SK-N-SH treated with all-trans-retinoic acid at 6 μM for 48 hours (cell line): ENCODE measurements around the gene ACYP1.
A peak's percentile ranks its signal among the peaks of the same experiment; 100 is the strongest.

Experiments
- ATAC-seq: fragments of 200-7000 bp; cut with Tn5 transposase; 3 replicates; pipeline ENCODE4 v1.9.1; 2020; ENCODE audit warnings: mild to moderate bottlenecking, moderate library complexity
- BACH2 ChIP-seq: fragments of 250-450 bp; sonication (Bioruptor Pico); IDR thresholded peaks from 2 replicates; pipeline ENCODE4 v1.9.0; 2021; ENCODE audit warnings: mild to moderate bottlenecking, borderline replicate concordance
- CSDC2 ChIP-seq: fragments of 250-450 bp; sonication (Bioruptor Pico); IDR thresholded peaks from 2 replicates; pipeline ENCODE4 v1.5.0; 2020; ENCODE audit warnings: mild to moderate bottlenecking, moderate library complexity
- ESRRG ChIP-seq: fragments of 250-450 bp; sonication (Bioruptor Pico); IDR thresholded peaks from 2 replicates; pipeline ENCODE4 v1.6.1; 2021; ENCODE audit warnings: mild to moderate bottlenecking
- GLIS3 ChIP-seq: fragments of 250-450 bp; sonication (Bioruptor Pico); IDR thresholded peaks from 2 replicates; pipeline ENCODE4 v1.5.0; 2020; ENCODE audit warnings: mild to moderate bottlenecking, moderate library complexity
- ISL1 ChIP-seq: fragments of 250-450 bp; sonication (Bioruptor Pico); IDR thresholded peaks from 2 replicates; pipeline ENCODE4 v2.1.2; 2022; ENCODE audit warnings: mild to moderate bottlenecking, moderate library complexity
- PPARA ChIP-seq: fragments of 250-450 bp; sonication (Bioruptor Pico); IDR thresholded peaks from 2 replicates; pipeline ENCODE4 v1.5.0; 2020; ENCODE audit warnings: mild to moderate bottlenecking, borderline replicate concordance
- RARB ChIP-seq: fragments of 250-450 bp; sonication (Bioruptor Pico); IDR thresholded peaks from 2 replicates; pipeline ENCODE4 v1.8.0; 2021; ENCODE audit warnings: mild to moderate bottlenecking, moderate library complexity
- SNAI2 ChIP-seq: fragments of 250-450 bp; sonication (Bioruptor Pico); IDR thresholded peaks from 2 replicates; pipeline ENCODE4 v1.5.0; 2020; ENCODE audit warnings: mild to moderate bottlenecking, moderate library complexity
- TCF4 ChIP-seq: fragments of 250-450 bp; sonication (Bioruptor Pico); IDR thresholded peaks from 2 replicates; pipeline ENCODE4 v1.8.0; 2021; ENCODE audit warnings: mild to moderate bottlenecking, moderate library complexity, borderline replicate concordance
- TOX ChIP-seq: fragments of 250-450 bp; sonication (Bioruptor Pico); IDR thresholded peaks from 2 replicates; pipeline ENCODE4 v1.8.0; 2021; ENCODE audit warnings: mild to moderate bottlenecking, moderate library complexity, borderline replicate concordance
- ZC3H10 ChIP-seq: fragments of 250-450 bp; sonication (Bioruptor Pico); IDR thresholded peaks from 2 replicates; pipeline ENCODE4 v1.5.1; 2021; ENCODE audit warnings: mild to moderate bottlenecking, moderate library complexity
- ZFP3 ChIP-seq: fragments of 250-450 bp; sonication (Bioruptor Pico); IDR thresholded peaks from 2 replicates; pipeline ENCODE4 v1.5.0; 2020; ENCODE audit warnings: mild to moderate bottlenecking, moderate library complexity
- ZNF70 ChIP-seq: fragments of 450-650 bp; formaldehyde crosslinking; IDR thresholded peaks from 2 replicates; pipeline ENCODE4 v1.5.0; 2020; ENCODE audit warnings: mild to moderate bottlenecking, moderate library complexity
- ZNF8 ChIP-seq: fragments of 450-650 bp; formaldehyde crosslinking; IDR thresholded peaks from 2 replicates; pipeline ENCODE4 v1.5.0; 2020; ENCODE audit warnings: mild to moderate bottlenecking, moderate library complexity
- TF ChIP-seq, protein P1 (sequence below): fragments of 250-450 bp; sonication (Bioruptor Pico); IDR thresholded peaks from 2 replicates; pipeline ENCODE4 v1.5.1; 2021; ENCODE audit warnings: mild to moderate bottlenecking, moderate library complexity
- TF ChIP-seq, protein P2 (sequence below): fragments of 250-450 bp; sonication (Bioruptor Pico); IDR thresholded peaks from 2 replicates; pipeline ENCODE4 v1.5.1; 2020; ENCODE audit warnings: low read depth, mild to moderate bottlenecking, moderate library complexity
- TF ChIP-seq, protein P3 (sequence below): fragments of 250-450 bp; sonication (Bioruptor Pico); IDR thresholded peaks from 2 replicates; pipeline ENCODE4 v1.8.0; 2021; ENCODE audit warnings: low read depth, mild to moderate bottlenecking, moderate library complexity, borderline replicate concordance
- TF ChIP-seq, protein P4 (sequence below): fragments of 250-450 bp; sonication (Bioruptor Pico); IDR thresholded peaks from 2 replicates; pipeline ENCODE4 v1.5.0; 2020; ENCODE audit warnings: mild to moderate bottlenecking, moderate library complexity
- TF ChIP-seq, protein P5 (sequence below): fragments of 250-450 bp; sonication (Bioruptor Pico); IDR thresholded peaks from 2 replicates; pipeline ENCODE4 v1.8.0; 2020; ENCODE audit warnings: mild to moderate bottlenecking, moderate library complexity, borderline replicate concordance

Gene ACYP1

DNA sequence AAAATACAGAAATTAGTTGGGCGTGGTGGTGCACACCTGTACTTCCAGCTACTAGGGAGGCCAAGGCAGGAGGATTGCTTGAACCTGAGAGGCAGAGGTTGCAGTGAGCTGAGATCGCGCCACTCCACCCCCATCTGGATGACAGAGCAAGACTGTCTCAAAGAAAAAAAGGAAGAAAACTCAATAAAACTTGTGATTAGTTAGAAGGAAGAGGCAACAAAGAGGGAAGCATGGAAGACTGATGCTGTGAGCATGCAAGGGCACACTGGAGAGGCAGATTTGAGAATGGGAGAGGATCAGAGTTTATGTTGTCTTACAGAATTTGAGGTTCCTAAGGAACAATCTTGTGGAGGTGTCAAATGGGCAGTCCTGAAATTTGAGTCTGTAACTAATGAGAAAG lies 2.9 kb upstream of the ACYP1 start:
- no peak for TF ChIP-seq ZNF8 (CRISPR knock-in tag)
- TF ChIP-seq, protein P1, sequence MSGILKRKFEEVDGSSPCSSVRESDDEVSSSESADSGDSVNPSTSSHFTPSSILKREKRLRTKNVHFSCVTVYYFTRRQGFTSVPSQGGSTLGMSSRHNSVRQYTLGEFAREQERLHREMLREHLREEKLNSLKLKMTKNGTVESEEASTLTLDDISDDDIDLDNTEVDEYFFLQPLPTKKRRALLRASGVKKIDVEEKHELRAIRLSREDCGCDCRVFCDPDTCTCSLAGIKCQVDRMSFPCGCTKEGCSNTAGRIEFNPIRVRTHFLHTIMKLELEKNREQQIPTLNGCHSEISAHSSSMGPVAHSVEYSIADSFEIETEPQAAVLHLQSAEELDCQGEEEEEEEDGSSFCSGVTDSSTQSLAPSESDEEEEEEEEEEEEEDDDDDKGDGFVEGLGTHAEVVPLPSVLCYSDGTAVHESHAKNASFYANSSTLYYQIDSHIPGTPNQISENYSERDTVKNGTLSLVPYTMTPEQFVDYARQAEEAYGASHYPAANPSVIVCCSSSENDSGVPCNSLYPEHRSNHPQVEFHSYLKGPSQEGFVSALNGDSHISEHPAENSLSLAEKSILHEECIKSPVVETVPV (CRISPR knock-in tag) = no peak
- no peak for TF ChIP-seq CSDC2 (CRISPR knock-in tag)
- no peak for TF ChIP-seq RARB (CRISPR knock-in tag)
- TF ChIP-seq BACH2 (CRISPR knock-in tag) = no peak
- TF ChIP-seq PPARA = no peak
- ATAC-seq = no peak

DNA sequence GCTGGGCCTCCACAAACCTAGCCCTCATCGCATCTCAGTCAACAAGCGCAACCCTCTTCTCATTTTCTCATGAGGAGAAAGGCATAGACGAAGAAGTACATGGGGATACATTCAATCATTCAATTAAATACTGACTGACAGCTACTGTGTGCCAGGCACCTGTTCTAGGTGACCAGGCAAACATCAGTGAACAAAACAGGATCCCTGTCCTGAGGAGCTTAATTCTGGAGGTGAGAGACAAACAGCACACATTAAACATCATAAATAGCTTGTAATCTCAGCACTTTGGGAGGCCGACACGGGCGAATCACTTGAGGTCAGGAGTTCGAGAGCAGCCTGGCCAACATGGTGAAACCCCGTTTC lies 362 bp upstream of the ACYP1 start:
- TF ChIP-seq GLIS3 (no peak), ZFP3 (CRISPR knock-in tag) (no peak)
- TF ChIP-seq, protein P2, sequence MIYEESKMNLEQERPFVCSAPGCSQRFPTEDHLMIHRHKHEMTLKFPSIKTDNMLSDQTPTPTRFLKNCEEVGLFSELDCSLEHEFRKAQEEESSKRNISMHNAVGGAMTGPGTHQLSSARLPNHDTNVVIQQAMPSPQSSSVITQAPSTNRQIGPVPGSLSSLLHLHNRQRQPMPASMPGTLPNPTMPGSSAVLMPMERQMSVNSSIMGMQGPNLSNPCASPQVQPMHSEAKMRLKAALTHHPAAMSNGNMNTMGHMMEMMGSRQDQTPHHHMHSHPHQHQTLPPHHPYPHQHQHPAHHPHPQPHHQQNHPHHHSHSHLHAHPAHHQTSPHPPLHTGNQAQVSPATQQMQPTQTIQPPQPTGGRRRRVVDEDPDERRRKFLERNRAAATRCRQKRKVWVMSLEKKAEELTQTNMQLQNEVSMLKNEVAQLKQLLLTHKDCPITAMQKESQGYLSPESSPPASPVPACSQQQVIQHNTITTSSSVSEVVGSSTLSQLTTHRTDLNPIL (CRISPR knock-in tag) = no peak
- ATAC-seq = no peak

DNA sequence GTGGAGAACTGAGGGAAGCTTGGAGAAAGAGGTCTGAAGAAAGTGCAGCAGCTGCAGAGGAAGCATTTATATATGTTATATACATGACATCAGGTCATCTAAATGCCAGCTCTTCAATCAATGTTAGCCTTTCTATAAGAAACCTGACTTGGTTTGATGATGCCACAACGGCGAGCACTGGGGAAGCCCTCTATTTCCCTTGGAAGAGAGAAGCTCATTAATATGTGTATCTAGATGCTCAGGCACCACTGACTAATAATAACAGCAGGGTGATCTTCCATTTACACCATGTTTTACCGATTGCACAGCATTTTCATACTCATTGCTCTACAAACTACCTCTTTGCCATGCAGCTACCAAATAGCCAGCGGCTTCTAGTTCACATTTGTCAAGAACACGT lies 811 bp downstream of the ACYP1 start:
- peak; percentile 14 for ATAC-seq
- TF ChIP-seq TCF4 (CRISPR knock-in tag) = no peak
- no peak for TF ChIP-seq BACH2 (CRISPR knock-in tag)
- no peak for TF ChIP-seq ZNF70 (CRISPR knock-in tag)
- TF ChIP-seq PPARA = no peak

DNA sequence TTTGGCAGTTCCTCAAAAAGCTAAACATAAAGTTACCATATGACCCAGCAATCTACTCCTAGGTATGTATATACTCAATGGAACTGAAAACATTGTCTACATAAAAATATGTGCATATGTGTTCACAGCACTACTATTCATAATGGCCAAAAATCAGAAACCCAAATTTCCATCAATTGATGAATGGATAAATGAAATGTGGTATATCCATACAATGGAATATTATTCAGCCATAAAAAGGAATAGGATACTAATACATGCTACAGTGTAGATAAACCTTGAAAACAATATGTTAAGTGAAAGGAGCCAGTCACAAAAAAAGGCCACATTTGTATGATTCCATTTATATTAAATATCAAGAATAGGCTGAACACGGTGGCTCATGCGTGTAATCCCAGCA lies 3.4 kb downstream of the ACYP1 start:
- no peak for ATAC-seq
- TF ChIP-seq ZNF8 (CRISPR knock-in tag) (peak; percentile 100), SNAI2 (CRISPR knock-in tag) (no peak)

DNA sequence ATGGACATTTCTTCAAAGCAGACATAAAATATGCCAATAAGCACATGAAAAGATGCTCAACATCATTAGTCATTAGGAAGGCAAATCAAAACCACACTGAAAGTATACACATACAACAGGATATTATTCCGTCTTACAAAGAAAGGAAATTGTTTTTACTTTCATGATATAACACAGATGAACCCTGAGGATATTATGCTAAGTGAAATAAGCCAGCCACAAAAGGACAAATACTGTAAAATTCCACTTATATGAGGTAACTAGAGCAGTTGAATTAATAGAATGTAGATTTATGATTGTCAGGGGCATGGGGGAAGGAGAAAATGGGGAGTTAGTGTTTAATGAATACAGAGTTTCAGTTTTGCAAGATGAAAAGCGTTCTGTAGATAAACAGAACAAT lies 4.2 kb downstream of the ACYP1 start:
- TF ChIP-seq BACH2 (CRISPR knock-in tag) (no peak), ISL1 (CRISPR knock-in tag) (peak; percentile 96), TOX (CRISPR knock-in tag) (peak; percentile 85), CSDC2 (CRISPR knock-in tag) (peak; percentile 81; the same call in 1 of the 2 replicates), ESRRG (CRISPR knock-in tag) (no peak), ZFP3 (CRISPR knock-in tag) (no peak), ZNF8 (CRISPR knock-in tag) (0 out of 2 replicates have a peak, but pooled peaks have one; percentile 4), TCF4 (CRISPR knock-in tag) (peak; percentile 74), ZC3H10 (0 out of 2 replicates have a peak, but pooled peaks have one; percentile 17)
- TF ChIP-seq, protein P3, sequence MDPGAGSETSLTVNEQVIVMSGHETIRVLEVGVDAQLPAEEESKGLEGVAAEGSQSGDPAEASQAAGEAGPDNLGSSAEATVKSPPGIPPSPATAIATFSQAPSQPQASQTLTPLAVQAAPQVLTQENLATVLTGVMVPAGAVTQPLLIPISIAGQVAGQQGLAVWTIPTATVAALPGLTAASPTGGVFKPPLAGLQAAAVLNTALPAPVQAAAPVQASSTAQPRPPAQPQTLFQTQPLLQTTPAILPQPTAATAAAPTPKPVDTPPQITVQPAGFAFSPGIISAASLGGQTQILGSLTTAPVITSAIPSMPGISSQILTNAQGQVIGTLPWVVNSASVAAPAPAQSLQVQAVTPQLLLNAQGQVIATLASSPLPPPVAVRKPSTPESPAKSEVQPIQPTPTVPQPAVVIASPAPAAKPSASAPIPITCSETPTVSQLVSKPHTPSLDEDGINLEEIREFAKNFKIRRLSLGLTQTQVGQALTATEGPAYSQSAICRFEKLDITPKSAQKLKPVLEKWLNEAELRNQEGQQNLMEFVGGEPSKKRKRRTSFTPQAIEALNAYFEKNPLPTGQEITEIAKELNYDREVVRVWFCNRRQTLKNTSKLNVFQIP (CRISPR knock-in tag) = peak; percentile 59; the same call in 1 of the 2 replicates
- TF ChIP-seq, protein P2 (CRISPR knock-in tag) = peak; percentile 98
- TF ChIP-seq, protein P4, sequence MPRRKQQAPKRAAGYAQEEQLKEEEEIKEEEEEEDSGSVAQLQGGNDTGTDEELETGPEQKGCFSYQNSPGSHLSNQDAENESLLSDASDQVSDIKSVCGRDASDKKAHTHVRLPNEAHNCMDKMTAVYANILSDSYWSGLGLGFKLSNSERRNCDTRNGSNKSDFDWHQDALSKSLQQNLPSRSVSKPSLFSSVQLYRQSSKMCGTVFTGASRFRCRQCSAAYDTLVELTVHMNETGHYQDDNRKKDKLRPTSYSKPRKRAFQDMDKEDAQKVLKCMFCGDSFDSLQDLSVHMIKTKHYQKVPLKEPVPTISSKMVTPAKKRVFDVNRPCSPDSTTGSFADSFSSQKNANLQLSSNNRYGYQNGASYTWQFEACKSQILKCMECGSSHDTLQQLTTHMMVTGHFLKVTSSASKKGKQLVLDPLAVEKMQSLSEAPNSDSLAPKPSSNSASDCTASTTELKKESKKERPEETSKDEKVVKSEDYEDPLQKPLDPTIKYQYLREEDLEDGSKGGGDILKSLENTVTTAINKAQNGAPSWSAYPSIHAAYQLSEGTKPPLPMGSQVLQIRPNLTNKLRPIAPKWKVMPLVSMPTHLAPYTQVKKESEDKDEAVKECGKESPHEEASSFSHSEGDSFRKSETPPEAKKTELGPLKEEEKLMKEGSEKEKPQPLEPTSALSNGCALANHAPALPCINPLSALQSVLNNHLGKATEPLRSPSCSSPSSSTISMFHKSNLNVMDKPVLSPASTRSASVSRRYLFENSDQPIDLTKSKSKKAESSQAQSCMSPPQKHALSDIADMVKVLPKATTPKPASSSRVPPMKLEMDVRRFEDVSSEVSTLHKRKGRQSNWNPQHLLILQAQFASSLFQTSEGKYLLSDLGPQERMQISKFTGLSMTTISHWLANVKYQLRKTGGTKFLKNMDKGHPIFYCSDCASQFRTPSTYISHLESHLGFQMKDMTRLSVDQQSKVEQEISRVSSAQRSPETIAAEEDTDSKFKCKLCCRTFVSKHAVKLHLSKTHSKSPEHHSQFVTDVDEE (CRISPR knock-in tag) = peak; percentile 72
- TF ChIP-seq, protein P5, sequence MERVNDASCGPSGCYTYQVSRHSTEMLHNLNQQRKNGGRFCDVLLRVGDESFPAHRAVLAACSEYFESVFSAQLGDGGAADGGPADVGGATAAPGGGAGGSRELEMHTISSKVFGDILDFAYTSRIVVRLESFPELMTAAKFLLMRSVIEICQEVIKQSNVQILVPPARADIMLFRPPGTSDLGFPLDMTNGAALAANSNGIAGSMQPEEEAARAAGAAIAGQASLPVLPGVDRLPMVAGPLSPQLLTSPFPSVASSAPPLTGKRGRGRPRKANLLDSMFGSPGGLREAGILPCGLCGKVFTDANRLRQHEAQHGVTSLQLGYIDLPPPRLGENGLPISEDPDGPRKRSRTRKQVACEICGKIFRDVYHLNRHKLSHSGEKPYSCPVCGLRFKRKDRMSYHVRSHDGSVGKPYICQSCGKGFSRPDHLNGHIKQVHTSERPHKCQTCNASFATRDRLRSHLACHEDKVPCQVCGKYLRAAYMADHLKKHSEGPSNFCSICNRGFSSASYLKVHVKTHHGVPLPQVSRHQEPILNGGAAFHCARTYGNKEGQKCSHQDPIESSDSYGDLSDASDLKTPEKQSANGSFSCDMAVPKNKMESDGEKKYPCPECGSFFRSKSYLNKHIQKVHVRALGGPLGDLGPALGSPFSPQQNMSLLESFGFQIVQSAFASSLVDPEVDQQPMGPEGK = peak; percentile 81
- peak; percentile 38 for ATAC-seq
